NCI-H2081 treated with DMSO at 0.1 percent for 48 hours (cell line): Measurements from ENCODE around the gene DMBX1.

Source experiments
- DNase-seq: peaks from one replicate; lab custom pipeline; 2025; lab: John Stamatoyannopoulos, UW

Gene DMBX1

GRCh38 chr1:46489638-46490405, at the start of gene DMBX1:
Gene DMBX1 (plus strand): TSS chr1:46489836. CDS start chr1:46507011, 17,175 bp downstream.
- DNase-seq: no peak

GRCh38 chr1:46440478-46440877, 49.2 kb upstream of the DMBX1 start:
- no peak for DNase-seq

- no peak for DNase-seq
Observed at GRCh38 chr1:46442317-46443161, 47.1 kb upstream of the DMBX1 start.

- DNase-seq: no peak
Observed at GRCh38 chr1:46444466-46444865, 45.2 kb upstream of the DMBX1 start.

GRCh38 chr1:46445773-46446256, 43.8 kb upstream of the DMBX1 start:
- DNase-seq: no peak

- peak; percentile 14 for DNase-seq
Observed at GRCh38 chr1:46446646-46447498, 42.8 kb upstream of the DMBX1 start.

- DNase-seq: no peak
Observed at GRCh38 chr1:46447499-46448108, 42.0 kb upstream of the DMBX1 start.

GRCh38 chr1:46448109-46448911, 41.3 kb upstream of the DMBX1 start:
- DNase-seq: no peak

GRCh38 chr1:46449223-46450159, 40.1 kb upstream of the DMBX1 start:
- DNase-seq: no peak

GRCh38 chr1:46450160-46450517, 39.5 kb upstream of the DMBX1 start:
- no peak for DNase-seq

GRCh38 chr1:46451948-46452930, 37.4 kb upstream of the DMBX1 start:
- DNase-seq: no peak

GRCh38 chr1:46452931-46453325, 36.7 kb upstream of the DMBX1 start:
- DNase-seq: no peak

- no peak for DNase-seq
Observed at GRCh38 chr1:46453449-46453848, 36.2 kb upstream of the DMBX1 start.

GRCh38 chr1:46455951-46456350, 33.7 kb upstream of the DMBX1 start:
- DNase-seq: peak; percentile 51

- no peak for DNase-seq
Observed at GRCh38 chr1:46456411-46456963, 33.1 kb upstream of the DMBX1 start.

- no peak for DNase-seq
Observed at GRCh38 chr1:46457178-46457577, 32.5 kb upstream of the DMBX1 start.

GRCh38 chr1:46458190-46458589, 31.4 kb upstream of the DMBX1 start:
- DNase-seq: no peak

- no peak for DNase-seq
Observed at GRCh38 chr1:46458846-46459245, 30.8 kb upstream of the DMBX1 start.
